GM21619 (cell line): ENCODE results near the gene ASAP3.

Experiments used
- ATAC-seq: cut with Tn5 transposase; IDR thresholded peaks from one replicate; pipeline ENCODE4 v1.9.1; 2021; ENCODE audit not compliant: unreplicated experiment

Gene ASAP3

DNA sequence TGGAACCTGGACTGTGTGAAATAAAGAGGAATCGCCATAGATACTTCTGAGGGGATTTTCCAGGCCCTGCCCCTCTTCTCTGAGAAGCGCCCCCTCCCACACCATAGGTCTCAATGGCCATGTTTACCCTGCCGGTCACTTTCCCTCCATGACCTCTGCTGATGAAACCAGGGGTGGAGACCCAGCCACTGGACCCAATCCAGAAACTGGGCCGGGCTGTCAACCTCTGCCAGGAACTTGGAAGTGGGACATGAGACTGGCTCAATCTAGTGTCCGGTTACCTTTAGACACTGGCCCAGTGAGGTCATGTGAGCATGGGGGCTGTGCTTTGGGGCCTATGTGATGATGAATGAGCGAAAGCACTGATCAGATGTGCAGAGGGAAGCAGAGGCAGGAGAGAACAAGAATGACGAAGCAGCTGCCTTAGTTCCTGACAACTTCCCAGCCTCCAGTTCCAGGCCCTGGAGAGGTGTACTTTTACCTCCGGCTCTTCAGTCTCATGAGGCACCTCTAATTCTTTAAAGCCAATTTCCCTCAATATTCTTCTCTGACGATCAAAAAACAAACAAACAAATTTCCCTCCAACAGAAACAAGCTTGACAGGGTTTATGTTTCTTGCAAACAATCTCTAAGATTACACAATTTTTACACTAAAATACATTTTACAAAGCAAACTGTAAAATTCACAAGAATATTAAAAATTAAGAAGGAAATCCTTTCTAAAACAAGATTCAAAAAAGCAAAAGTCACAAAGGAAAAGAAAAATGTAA, 4.9 kb downstream of the ASAP3 start:
- no peak for ATAC-seq

GRCh38 chr1:23477359-23478144, 6.4 kb downstream of the ASAP3 start:
- ATAC-seq, result no peak

- no peak for ATAC-seq
Observed at GRCh38 chr1:23475641-23476040, 8.3 kb downstream of the ASAP3 start.

DNA sequence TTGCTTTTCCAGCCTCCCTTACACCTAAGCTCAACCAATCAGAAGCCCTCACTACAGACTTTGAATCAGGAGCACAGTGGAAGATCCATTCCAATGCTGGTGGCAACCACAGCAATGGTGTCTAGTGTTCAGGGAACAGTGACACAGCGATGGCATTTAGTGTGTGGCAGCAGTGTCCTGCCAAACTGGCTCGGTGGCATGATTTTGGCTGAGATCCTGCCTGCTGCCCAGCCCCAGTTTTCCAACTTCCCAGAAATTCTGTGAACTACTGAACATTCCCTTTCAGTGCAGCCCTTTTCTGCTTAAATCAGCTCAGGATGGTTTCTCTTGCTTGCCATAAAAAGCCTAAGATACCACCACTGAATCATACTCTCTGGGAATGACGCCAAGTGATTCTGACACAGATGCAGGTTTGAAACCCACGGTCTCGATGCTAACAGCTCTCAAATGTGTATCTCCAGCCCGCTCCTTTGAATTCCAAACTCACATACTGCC, 8.8 kb downstream of the ASAP3 start:
- ATAC-seq, result no peak

DNA sequence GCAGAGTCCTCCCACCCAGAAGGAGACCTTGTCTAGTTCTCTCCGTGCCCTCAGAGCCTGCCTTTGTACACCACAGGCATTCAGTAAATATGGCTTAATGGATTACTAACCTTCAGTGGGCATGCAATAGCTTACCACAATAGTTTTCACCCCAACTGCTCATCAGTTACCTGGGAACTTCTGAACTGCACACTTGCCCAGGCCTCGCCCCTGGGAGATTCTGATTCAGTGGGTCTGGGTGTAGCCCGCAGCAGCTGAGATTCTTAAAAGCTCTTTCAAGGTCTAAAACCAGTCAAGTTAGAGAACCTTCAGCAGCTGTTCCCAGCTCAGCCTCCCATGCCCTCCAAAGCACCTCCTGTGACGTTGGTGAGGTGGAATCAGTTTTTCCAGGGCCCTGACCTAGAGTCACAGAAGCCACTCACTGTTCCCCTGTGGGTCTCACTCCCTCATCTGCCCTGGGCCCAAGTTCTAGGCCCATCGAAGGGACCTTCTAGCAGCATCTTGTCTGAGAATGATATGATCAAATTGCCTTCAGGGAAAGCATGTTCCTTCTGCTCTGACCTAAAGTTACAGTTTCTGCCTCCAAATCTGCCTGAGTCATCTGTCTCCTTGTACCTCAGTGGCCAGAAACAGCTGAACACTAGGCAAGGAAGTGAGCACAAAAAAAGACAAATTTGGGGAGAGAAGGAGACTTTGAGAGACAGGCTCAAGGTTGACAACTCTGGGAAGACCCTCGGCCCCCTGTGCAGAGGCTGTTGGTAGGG, 10.8 kb downstream of the ASAP3 start:
- ATAC-seq, result no peak

GRCh38 chr1:23472351-23473036, 11.5 kb downstream of the ASAP3 start:
- ATAC-seq, result no peak

DNA sequence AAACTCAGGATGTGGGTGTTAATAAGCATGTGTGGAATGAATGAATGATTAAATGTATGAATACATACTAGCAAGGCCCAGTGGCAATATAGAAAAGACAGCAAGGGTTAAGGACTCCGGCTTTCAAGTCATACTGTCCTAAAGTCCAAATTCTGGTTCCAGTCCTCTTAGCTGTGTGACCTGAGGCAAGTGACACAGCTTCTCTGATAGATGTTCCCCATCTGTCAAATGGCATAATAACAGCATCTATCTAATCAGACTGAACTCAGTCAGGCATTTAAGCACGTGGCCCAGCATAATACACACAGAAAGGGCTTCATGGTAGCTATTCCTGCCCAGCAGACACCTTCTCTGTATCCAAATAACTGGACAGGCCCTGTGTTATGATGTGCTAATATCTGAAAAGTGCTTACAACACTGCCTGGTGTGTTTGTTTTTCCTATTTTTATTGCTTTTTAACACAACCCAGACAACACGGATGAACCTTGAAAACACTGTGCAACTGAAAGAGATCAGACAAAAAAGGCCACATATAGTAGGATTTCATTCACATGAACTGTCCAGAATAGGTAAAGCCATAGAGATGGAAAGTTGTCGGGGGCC, 12.4 kb downstream of the ASAP3 start:
- ATAC-seq, result no peak

GRCh38 chr1:23470282-23471070, 13.5 kb downstream of the ASAP3 start:
- no peak for ATAC-seq

- ATAC-seq, result no peak
Observed at GRCh38 chr1:23469372-23469982, 14.5 kb downstream of the ASAP3 start.

- no peak for ATAC-seq
Observed at GRCh38 chr1:23466423-23466989, 17.5 kb downstream of the ASAP3 start.

DNA sequence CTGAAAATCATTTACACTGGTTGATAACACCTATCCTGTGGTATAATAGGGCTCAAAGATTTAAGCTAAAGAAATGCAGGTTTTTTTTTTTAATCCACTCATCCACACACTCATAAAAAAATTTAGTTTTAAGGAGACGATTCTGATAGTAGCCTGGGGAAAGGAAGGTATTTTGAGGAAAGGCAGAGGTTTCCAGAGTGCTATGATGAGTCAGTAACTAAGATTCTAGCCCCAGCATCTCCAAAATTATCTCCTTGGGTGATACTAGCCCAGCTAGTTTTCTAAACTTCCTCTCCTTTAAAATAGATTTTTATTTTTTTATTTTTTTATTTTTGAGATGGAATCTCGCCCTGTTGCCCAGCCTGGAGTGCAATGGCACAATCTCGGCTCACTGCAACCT, 20.7 kb downstream of the ASAP3 start:
- ATAC-seq, result no peak

DNA sequence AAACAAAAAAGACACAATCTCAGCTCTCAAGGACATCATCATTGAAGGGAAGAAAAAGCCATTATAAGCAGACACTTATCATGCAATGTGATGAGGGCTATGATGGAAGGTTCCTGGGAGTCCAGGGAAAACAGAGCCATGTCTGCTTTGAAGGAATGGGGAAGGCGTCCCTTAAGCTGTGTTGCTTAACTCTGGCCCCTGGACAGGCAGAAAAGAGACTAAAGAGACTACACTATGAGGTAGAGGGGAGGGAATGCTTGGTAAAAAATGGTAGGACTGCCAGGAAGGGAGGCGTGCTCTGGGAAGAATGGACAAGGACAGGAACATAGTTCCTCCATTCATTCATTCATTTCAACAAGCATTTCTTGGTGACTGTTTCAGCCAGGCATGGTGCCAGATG, 21.2 kb downstream of the ASAP3 start:
- no peak for ATAC-seq

DNA sequence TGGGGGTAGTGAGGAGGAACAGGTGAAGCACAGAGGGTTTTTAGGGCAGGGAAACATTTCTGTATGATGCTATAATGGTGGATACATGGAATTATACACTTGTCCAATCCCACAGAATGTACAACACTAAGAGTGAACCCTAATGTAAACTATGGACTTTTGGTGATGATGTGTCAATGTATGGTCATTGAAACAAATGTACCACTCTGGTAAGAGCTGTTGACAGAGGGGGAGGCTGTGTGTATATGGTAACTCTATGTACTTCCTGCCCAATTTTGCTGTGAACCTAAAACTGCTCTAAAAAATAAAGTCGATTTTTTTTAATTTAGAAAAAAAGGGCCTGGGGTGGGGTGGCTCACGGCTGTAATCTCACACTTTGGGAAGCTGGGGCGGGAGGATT, 22.9 kb downstream of the ASAP3 start:
- no peak for ATAC-seq

- no peak for ATAC-seq
Observed at GRCh38 chr1:23460519-23460918, 23.5 kb downstream of the ASAP3 start.

DNA sequence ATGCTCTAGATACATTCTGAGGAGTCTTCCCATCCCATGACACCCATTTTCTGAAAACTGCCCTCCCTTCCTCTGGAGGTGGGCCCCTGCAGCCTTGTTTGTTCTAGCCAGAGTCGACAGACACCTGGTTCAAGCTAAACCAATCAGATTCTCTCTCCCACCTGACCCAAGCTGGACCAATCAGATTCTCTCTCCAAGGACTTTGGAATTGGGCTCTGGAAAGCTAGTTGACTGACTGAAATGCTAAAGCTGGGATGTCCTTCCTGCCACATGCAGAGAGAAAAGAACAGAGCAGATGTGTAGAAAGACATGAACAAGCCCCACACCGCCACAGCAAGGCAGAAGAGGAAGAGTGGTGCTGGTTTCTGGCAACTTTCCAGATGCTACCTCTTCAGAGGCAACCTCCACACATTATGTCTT, 24.6 kb downstream of the ASAP3 start:
- ATAC-seq, result no peak

- no peak for ATAC-seq
Observed at GRCh38 chr1:23456226-23456625, 27.8 kb downstream of the ASAP3 start.

DNA sequence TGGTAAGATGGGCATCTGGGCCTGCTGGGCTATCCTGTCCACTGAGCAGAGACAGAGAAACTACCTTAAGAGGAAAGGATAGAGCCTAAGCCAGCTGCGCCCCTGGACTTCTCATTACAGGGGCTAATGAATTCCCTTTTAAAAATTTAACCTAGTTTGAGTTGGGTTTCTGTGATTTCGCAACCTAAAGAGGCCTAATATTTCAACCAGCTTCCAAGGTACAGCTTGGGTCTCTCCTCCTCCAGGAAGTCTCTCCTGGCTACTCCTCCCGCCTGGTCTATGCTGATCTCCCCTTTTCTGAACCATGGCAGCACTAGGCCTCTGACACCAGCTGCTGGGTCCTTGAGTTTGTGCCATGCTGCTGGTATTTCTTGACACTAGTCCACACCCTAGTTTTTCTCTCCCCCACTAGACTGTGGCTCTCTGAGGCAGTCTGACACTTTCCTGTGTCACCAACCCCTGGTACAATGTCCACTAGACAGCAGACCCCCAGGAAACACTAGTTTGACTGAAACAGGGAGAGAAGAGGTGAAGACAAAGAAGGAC, 30.5 kb downstream of the ASAP3 start:
- ATAC-seq, result no peak

DNA sequence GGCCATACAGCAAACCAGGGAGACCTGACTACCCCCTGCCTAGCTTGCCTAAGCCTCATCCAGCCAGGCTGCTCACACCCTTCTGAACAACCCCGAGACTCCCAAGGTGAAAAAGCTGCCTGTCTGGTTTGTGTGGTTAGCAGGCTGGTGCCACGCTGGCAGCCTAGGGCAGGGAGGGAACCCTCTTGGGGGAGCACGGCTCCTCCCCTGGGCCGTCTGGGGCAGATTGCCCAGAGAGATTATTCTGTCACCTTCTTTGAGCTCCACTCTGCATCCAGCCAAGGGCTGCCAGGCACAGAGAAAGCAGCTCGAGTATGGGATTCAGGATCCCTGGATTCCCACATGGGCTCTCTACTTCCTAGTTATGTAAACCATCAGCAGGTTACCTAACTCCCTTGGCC, 32.0 kb downstream of the ASAP3 start:
- ATAC-seq, result no peak

- no peak for ATAC-seq
Observed at GRCh38 chr1:23451441-23451840, 32.5 kb downstream of the ASAP3 start.
